Muscle layer of duodenum (tissue), 2 donors: Measurements from ENCODE around the gene PRR19.
"Not testable (repeated sequence)": the region's sequence is repeated elsewhere in the genome, so short reads cannot be mapped to it uniquely, and the experiment has no call there.

Experiments
- H3K27ac ChIP-seq: one replicate; pipeline ENCODE4 v1.7.0; 2013; ENCODE audit warnings: mild to moderate bottlenecking, low read length
- H3K27me3 ChIP-seq: one replicate; pipeline ENCODE4 v1.7.0; 2013; ENCODE audit warnings: low read depth, mild to moderate bottlenecking, control low read depth, low read length
- H3K36me3 ChIP-seq, 2 donors: one replicate each; pipeline ENCODE4 v1.7.0; 2013; ENCODE audit warnings: low read length in 2 of 2, control low read depth in 1 of 2, mild to moderate bottlenecking in 1 of 2; ENCODE audit not compliant: insufficient read depth in 2 of 2, control insufficient read depth in 1 of 2
- H3K4me1 ChIP-seq, 2 donors: one replicate each; pipeline ENCODE4 v1.7.0; 2013; ENCODE audit warnings: low read length in 2 of 2, mild to moderate bottlenecking in 2 of 2, control low read depth in 1 of 2, moderate library complexity in 1 of 2; ENCODE audit not compliant: insufficient read depth in 2 of 2, control insufficient read depth in 1 of 2
- H3K4me3 ChIP-seq, 2 donors: one replicate each; pipeline ENCODE4 v1.7.0; 2013; ENCODE audit warnings: low read length in 2 of 2, low read depth in 1 of 2, mild to moderate bottlenecking in 1 of 2
- H3K9me3 ChIP-seq, 2 donors: one replicate each; pipeline ENCODE4 v1.7.0; 2013; ENCODE audit warnings: low read length in 2 of 2, control low read depth in 1 of 2, mild to moderate bottlenecking in 1 of 2; ENCODE audit not compliant: control insufficient read depth in 1 of 2
- donor health status: healthy.

The PRR19 gene

GRCh38 chr19:42301646-42302203 is at the start of gene PRR19:
PRR19 (plus strand) TSS chr19:42302132; CDS start chr19:42309585, 7,453 bp downstream.
- peak within 1 kb of the TSS; percentile 65 to 69 for H3K4me3 ChIP-seq
- H3K27ac ChIP-seq: no peak within 1 kb of the TSS
- no peaks in the 10 kb centered on the region for H3K9me3 ChIP-seq
- H3K36me3 ChIP-seq: peaks cover 0 to 4% of the 10 kb centered on the region in 2 donors
- H3K4me1 ChIP-seq: peaks cover 0 to 14% of the 10 kb centered on the region in 2 donors
- no peaks in the 10 kb centered on the region for H3K27me3 ChIP-seq

GRCh38 chr19:42252365-42253244 is 49.3 kb upstream of the PRR19 start:
- peaks cover 7 to 52% of the 10 kb centered on the region in 2 donors for H3K4me1 ChIP-seq
- H3K9me3 ChIP-seq: no peaks in the 10 kb centered on the region
- H3K27ac ChIP-seq: peak overlapping the region; percentile 78
- H3K4me3 ChIP-seq: peak overlapping the region; percentile 72 to 93
- H3K27me3 ChIP-seq: no peaks in the 10 kb centered on the region
- peaks cover 4 to 24% of the 10 kb centered on the region in 2 donors for H3K36me3 ChIP-seq

- Histone ChIP-seq H3K27ac (peak overlapping the region; percentile 91), H3K27me3 (no peaks in the 10 kb centered on the region), H3K9me3 (no peaks in the 10 kb centered on the region), H3K4me3 (peak overlapping the region; percentile 72 to 93), H3K36me3 (peaks cover 4 to 21% of the 10 kb centered on the region in 2 donors), H3K4me1 (peaks cover 7 to 50% of the 10 kb centered on the region in 2 donors)
These were observed 48.5 kb upstream of the PRR19 start for GRCh38 chr19:42253245-42254088.

- H3K9me3 ChIP-seq: no peaks in the 10 kb centered on the region
- peaks cover 7 to 43% of the 10 kb centered on the region in 2 donors for H3K4me1 ChIP-seq
- H3K36me3 ChIP-seq: peaks cover 4 to 13% of the 10 kb centered on the region in 2 donors
- H3K4me3 ChIP-seq: peak overlapping the region; percentile 76 to 93
- H3K27ac ChIP-seq: peak overlapping the region; percentile 91
- no peaks in the 10 kb centered on the region for H3K27me3 ChIP-seq
These were observed 47.7 kb upstream of the PRR19 start for GRCh38 chr19:42254089-42254849.

GRCh38 chr19:42254850-42255765 is 46.8 kb upstream of the PRR19 start, which contains the start of gene ERF:
ERF (minus strand) TSS chr19:42255128; CDS start chr19:42254999, 129 bp downstream.
- Histone ChIP-seq H3K4me3 (peak within 1 kb of the TSS; percentile 76 to 93), H3K27ac (peak within 1 kb of the TSS; percentile 91), H3K4me1 (peaks cover 7 to 35% of the 10 kb centered on the region in 2 donors), H3K27me3 (no peaks in the 10 kb centered on the region), H3K36me3 (peaks cover 0 to 6% of the 10 kb centered on the region in 2 donors), H3K9me3 (no peaks in the 10 kb centered on the region)

GRCh38 chr19:42255766-42256745 is 45.9 kb upstream of the PRR19 start:
- Histone ChIP-seq H3K27ac (peak overlapping the region; percentile 85), H3K4me3 (peak overlapping the region; percentile 67 to 93), H3K27me3 (no peaks in the 10 kb centered on the region), H3K36me3 (peaks cover 0 to 6% of the 10 kb centered on the region in 2 donors), H3K9me3 (no peaks in the 10 kb centered on the region), H3K4me1 (peaks cover 7 to 25% of the 10 kb centered on the region in 2 donors)

GRCh38 chr19:42257842-42258241 is 44.1 kb upstream of the PRR19 start:
- not testable (repeated sequence) for H3K27me3 ChIP-seq, H3K27ac ChIP-seq, H3K9me3 ChIP-seq, H3K4me3 ChIP-seq, H3K36me3 ChIP-seq
- peaks cover 0 to 10% of the 10 kb centered on the region in 2 donors for H3K4me1 ChIP-seq

GRCh38 chr19:42261763-42262162 is 40.2 kb upstream of the PRR19 start:
- H3K27ac ChIP-seq: no peak overlapping the region
- H3K4me3 ChIP-seq: no peak overlapping the region
- H3K4me1 ChIP-seq: peaks cover 0 to 2% of the 10 kb centered on the region in 2 donors
- H3K9me3 ChIP-seq: no peaks in the 10 kb centered on the region
- no peaks in the 10 kb centered on the region for H3K27me3 ChIP-seq
- no peaks in the 10 kb centered on the region for H3K36me3 ChIP-seq

GRCh38 chr19:42266105-42266504 is 35.8 kb upstream of the PRR19 start:
- H3K4me3 ChIP-seq, H3K27ac ChIP-seq, H3K9me3 ChIP-seq, H3K27me3 ChIP-seq: not testable (repeated sequence)
- H3K36me3 ChIP-seq: peaks cover 0 to 15% of the 10 kb centered on the region in 2 donors
- peaks cover 7 to 20% of the 10 kb centered on the region in 2 donors for H3K4me1 ChIP-seq
